CD4-positive, alpha-beta memory T cell (primary cell): ENCODE results near the gene ADGRG3. TPM values are rescaled to one million over a fixed set of nuclear protein-coding genes. Genes with fewer than 3 reads are reported as not detected.
A peak's percentile ranks its signal among the peaks of the same experiment; 100 is the strongest.

ENCODE experiments used
- CTCF ChIA-PET: fragments of 350-600 bp; sonication (Branson Sonifier 250); formaldehyde crosslinking; loops from one replicate; lab custom pipeline; 2021; ENCODE audit warnings: inconsistent platforms; ENCODE audit not compliant: partially characterized antibody; lab: Charles Lee
- POLR2A ChIA-PET: fragments of 350-600 bp; sonication (Branson Sonifier 250); formaldehyde crosslinking; loops from one replicate; lab custom pipeline; 2021; ENCODE audit not compliant: partially characterized antibody; lab: Charles Lee
- DNase-seq, 5 donors: peaks; one replicate each; pipeline versions ENCODE4 v3.0.0 to v3.0.0-alpha.2; 2020 to 2022; ENCODE audit warnings: mixed read lengths in 1 of 5
- H3K27ac ChIP-seq: one replicate; pipeline ENCODE4 v1.7.0; 2013; ENCODE audit warnings: low read depth, low read length
- H3K27me3 ChIP-seq: 2 replicates; pipeline ENCODE4 v1.7.0; 2013; ENCODE audit warnings: mild to moderate bottlenecking, low read length, moderate library complexity; ENCODE audit not compliant: insufficient read depth
- H3K36me3 ChIP-seq: 2 replicates; pipeline ENCODE4 v1.7.0; 2013; ENCODE audit warnings: mild to moderate bottlenecking, low read length, moderate library complexity; ENCODE audit not compliant: insufficient read depth
- H3K4me1 ChIP-seq: 2 replicates; pipeline ENCODE4 v1.7.0; 2013; ENCODE audit warnings: mild to moderate bottlenecking, low read length, moderate library complexity; ENCODE audit not compliant: insufficient read depth
- H3K4me3 ChIP-seq, 2 donors: one replicate each; pipeline ENCODE4 v1.7.0; 2013; ENCODE audit warnings: low read length in 2 of 2, mild to moderate bottlenecking in 1 of 2
- H3K9me3 ChIP-seq, 2 donors: one replicate each; pipeline ENCODE4 v1.7.0; 2013; ENCODE audit warnings: low read length in 2 of 2, control low read depth in 1 of 2; ENCODE audit not compliant: control insufficient read depth in 1 of 2
- H3K27ac Mint-ChIP-seq, 7 donors: one replicate each; pipeline ENCODE4 v1.8.0; 2020 to 2021; ENCODE audit warnings: mixed read lengths in 7 of 7, mild to moderate bottlenecking in 6 of 7, inconsistent platforms in 3 of 7, moderate library complexity in 3 of 7
- H3K27me3 Mint-ChIP-seq, 2 donors: one replicate each; pipeline ENCODE4 v1.8.0; 2020 to 2021; ENCODE audit warnings: mixed read lengths in 2 of 2
- H3K36me3 Mint-ChIP-seq, 2 donors: one replicate each; pipeline ENCODE4 v1.8.0; 2020 to 2021; ENCODE audit warnings: mixed read lengths in 2 of 2, inconsistent platforms in 1 of 2, mild to moderate bottlenecking in 1 of 2
- H3K4me1 Mint-ChIP-seq, 4 donors: one replicate each; pipeline ENCODE4 v1.8.0; 2020 to 2021; ENCODE audit warnings: mixed read lengths in 4 of 4, mild to moderate bottlenecking in 1 of 4
- H3K4me3 Mint-ChIP-seq, 8 donors: one replicate each; pipeline ENCODE4 v1.8.0; 2020 to 2021; ENCODE audit warnings: mixed read lengths in 8 of 8, mild to moderate bottlenecking in 7 of 8, moderate library complexity in 6 of 8, inconsistent platforms in 3 of 8
- H3K9me3 Mint-ChIP-seq, 8 donors: one replicate each; pipeline ENCODE4 v1.8.0; 2020 to 2021; ENCODE audit warnings: mixed read lengths in 8 of 8, mild to moderate bottlenecking in 5 of 8, inconsistent platforms in 3 of 8, moderate library complexity in 1 of 8
- intact Hi-C: fragments of 100-400 bp; cut with micrococcal nuclease; formaldehyde crosslinking; loops from one replicate; pipeline ENCODE4 v1.15.1; 2023
- polyA plus RNA-seq, 2 donors: library from polyadenylated mRNA; unstranded; fragments of 300-500 nt; fragmentation: Illumina TruSeq; gene quantifications; one replicate each; pipeline ENCODE4 v1.2.3, GENCODE V29; 2021
- total RNA-seq, 2 experiments: library from RNA; stranded (reverse); gene quantifications; one replicate each; pipeline ENCODE4 v1.2.3, GENCODE V29; 2021

The ADGRG3 gene
- total and polyA plus RNA-seq, 4 experiments from 2014 or later = not detected

DNA sequence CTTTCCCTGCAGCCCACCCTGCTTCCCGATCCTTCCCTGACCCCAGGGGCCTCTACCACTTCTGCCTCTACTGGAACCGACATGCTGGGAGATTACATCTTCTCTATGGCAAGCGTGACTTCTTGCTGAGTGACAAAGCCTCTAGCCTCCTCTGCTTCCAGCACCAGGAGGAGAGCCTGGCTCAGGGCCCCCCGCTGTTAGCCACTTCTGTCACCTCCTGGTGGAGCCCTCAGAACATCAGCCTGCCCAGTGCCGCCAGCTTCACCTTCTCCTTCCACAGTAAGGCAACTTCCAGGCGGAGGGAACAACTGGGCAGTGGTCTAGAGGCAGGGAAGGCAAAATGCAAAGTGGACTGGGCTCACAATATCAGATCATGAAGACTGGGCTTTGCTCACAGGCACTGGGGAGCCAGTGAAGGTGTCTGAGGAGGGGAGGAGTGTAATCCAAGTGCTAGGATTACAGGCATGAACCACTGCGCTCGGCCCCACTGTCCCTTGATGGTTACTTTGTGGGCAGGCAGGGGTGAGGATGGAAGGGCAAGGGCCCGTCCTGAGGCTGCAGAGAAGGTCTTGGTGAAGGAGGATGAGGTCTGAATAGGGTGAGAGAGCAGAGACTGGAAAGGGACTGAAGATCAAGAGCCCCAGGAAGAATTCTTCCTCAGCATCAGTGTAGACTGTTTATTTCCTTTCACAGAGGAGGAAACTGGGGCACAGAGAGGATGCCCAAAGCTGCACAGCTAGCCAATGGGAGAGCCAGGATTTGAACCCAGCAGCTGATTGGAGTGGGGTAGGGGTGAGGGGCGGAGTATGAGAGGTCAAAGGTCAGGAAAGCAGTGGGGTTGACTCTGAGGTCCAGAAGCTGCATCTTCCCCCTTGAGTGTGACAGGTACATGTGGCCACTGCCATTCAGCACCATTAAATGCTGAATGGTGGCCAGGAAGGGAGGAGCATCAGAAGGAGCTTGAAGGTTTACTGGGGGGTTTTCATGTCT, 16.5 kb upstream of the ADGRG3 start:
- ChIA-PET CTCF (interaction anchor here (0.6 to 11.4 kb wide), 5 partner anchors 10 to 107 kb away, joined by 3 to 357 read pairs (median 6); no protein-coding TSS in a partner anchor), POLR2A (interaction anchor here (0.7 to 1.0 kb wide), 2 partner anchors 75 to 84 kb away, joined by 3 to 4 read pairs; partner anchors contain the start of gene KATNB1)
- DNase-seq = peak; percentile 27 to 58 (median 31)
- H3K36me3 ChIP-seq = no peaks in the 10 kb centered on the region
- H3K27ac ChIP-seq = no peak overlapping the region
- Mint-ChIP-seq H3K27ac (peak overlapping the region; percentile 2 to 91 (median 77)), H3K4me1 (peaks cover 17 to 42% (median 29%) of the 10 kb centered on the region in 4 donors), H3K36me3 (no peaks in the 10 kb centered on the region), H3K27me3 (no peaks in the 10 kb centered on the region), H3K4me3 (peak overlapping the region in 5 of 8 donors; percentile 0 to 60 (median 16)), H3K9me3 (no peaks in the 10 kb centered on the region)
- H3K4me1 ChIP-seq = peaks cover 38% of the 10 kb centered on the region
- H3K27me3 ChIP-seq = no peaks in the 10 kb centered on the region
- H3K4me3 ChIP-seq = no peak overlapping the region
- intact Hi-C loops = no loop called here
- no peaks in the 10 kb centered on the region for H3K9me3 ChIP-seq

DNA sequence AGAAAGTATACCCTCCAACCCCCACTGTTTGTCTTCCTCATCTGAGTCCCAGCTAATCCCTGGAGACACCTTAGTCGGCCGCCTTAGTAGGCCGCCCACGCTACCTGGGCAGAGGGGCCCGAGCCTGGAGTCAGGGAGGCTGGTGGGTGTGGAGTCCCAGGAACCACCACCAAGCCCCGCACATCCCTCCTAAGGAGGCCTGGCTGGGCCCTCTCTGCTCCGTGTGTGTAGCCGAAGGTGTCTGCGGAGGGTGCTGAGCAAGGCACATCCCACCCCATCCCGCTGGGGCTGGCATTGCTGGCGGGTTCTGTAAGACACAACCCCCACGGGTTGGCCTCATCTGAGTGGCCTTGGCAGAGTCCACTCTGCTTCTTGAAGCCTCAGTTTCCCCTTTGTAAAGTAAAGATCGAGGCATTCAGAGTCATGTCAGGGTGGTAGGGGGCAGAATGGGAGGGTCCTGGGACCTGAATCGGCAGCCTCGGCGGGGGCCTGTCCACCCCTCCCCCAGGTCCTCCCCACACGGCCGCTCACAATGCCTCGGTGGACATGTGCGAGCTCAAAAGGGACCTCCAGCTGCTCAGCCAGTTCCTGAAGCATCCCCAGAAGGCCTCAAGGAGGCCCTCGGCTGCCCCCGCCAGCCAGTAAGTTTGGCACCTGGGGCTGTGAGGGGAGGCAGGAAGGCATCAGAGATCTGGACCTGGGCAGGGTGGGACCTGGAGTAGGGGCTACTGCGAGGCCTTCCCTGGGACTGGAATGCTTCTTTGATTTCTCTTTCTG, 15.2 kb upstream of the ADGRG3 start:
- no peaks in the 10 kb centered on the region for H3K36me3 ChIP-seq
- DNase-seq = no peak
- no peaks in the 10 kb centered on the region for H3K27me3 ChIP-seq
- intact Hi-C loops = no loop called here
- ChIA-PET CTCF (interaction anchor here (0.7 to 11.4 kb wide), 5 partner anchors 12 to 76 kb away, joined by 3 to 357 read pairs (median 3); no protein-coding TSS in a partner anchor), POLR2A (no interaction called here)
- H3K27ac ChIP-seq = no peak overlapping the region
- Mint-ChIP-seq H3K27me3 (no peaks in the 10 kb centered on the region), H3K27ac (peak overlapping the region in 1 of 7 donors; percentile 23), H3K9me3 (no peaks in the 10 kb centered on the region), H3K4me3 (no peak overlapping the region), H3K36me3 (no peaks in the 10 kb centered on the region), H3K4me1 (peaks cover 16 to 36% (median 26%) of the 10 kb centered on the region in 4 donors)
- H3K4me1 ChIP-seq = peaks cover 42% of the 10 kb centered on the region
- no peaks in the 10 kb centered on the region for H3K9me3 ChIP-seq
- no peak overlapping the region for H3K4me3 ChIP-seq

DNA sequence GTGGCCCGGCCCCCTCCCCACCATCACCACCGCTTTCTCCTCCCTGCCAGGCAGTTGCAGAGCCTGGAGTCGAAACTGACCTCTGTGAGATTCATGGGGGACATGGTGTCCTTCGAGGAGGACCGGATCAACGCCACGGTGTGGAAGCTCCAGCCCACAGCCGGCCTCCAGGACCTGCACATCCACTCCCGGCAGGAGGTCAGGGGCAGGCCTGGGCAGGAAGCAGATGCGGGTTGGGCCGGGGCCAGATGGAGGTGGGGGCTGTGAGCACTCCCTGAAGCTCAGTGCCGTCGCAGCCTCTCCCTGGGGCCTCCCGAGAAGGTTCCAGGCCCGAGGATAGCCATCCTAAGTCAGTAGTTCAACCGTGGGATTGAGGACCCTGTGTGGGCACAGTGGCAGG, 14.2 kb upstream of the ADGRG3 start:
- H3K4me1 ChIP-seq = peaks cover 33% of the 10 kb centered on the region
- intact Hi-C loops = no loop called here
- Mint-ChIP-seq H3K27ac (peak overlapping the region in 1 of 7 donors; percentile 42), H3K4me1 (peaks cover 14 to 27% (median 20%) of the 10 kb centered on the region in 4 donors), H3K4me3 (no peak overlapping the region), H3K9me3 (no peaks in the 10 kb centered on the region), H3K36me3 (no peaks in the 10 kb centered on the region), H3K27me3 (no peaks in the 10 kb centered on the region)
- DNase-seq = no peak
- no peaks in the 10 kb centered on the region for H3K36me3 ChIP-seq
- H3K27ac ChIP-seq = no peak overlapping the region
- CTCF ChIA-PET = interaction anchor here (1.6 to 11.4 kb wide), 2 partner anchors 58 to 77 kb away, joined by 3 to 357 read pairs; no protein-coding TSS in a partner anchor
- no peak overlapping the region for H3K4me3 ChIP-seq
- no peaks in the 10 kb centered on the region for H3K27me3 ChIP-seq
- H3K9me3 ChIP-seq = no peaks in the 10 kb centered on the region
- POLR2A ChIA-PET = interaction anchor here (1.0 kb wide), 1 partner anchor 62 kb away, joined by 3 read pairs; no protein-coding TSS in a partner anchor

DNA sequence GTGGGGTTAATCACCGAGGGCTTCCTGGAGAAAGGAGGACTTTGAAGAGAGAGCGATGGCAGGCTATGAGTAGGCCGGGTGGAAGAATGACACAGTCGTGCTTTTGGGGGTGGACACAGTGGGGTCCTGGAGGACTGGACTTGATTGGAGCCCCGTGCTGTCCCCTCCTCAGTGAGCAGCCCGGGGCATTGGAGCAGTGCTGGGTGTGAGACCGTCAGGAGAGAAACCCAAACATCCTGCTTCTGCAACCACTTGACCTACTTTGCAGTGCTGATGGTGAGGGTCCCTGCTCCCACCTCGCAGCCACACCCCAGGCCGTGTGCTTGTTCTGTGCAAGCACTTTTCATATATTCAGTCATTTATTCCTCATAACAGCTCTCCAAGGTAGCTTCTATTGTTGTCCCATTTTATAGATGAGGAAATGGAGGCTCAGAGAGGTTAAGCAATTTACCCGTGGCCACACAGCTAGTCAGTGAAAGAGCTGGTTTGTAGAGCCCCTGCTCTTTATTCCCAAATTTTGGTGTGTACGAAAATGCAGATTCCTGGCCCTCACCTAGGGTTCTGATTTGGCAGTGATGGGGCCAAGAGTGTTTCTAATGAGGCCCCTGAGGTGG, 11.7 kb upstream of the ADGRG3 start:
- no peak overlapping the region for H3K4me3 ChIP-seq
- ChIA-PET CTCF (no interaction called here), POLR2A (no interaction called here)
- H3K27me3 ChIP-seq = no peaks in the 10 kb centered on the region
- DNase-seq = no peak
- no peaks in the 10 kb centered on the region for H3K9me3 Mint-ChIP-seq
- peak overlapping the region in 4 of 8 donors; percentile 9 to 49 (median 32) for H3K4me3 Mint-ChIP-seq
- H3K4me1 ChIP-seq = peaks cover 25% of the 10 kb centered on the region
- peak overlapping the region in 3 of 7 donors; percentile 38 to 83 (median 74) for H3K27ac Mint-ChIP-seq
- H3K27ac ChIP-seq = no peak overlapping the region
- no peaks in the 10 kb centered on the region for H3K9me3 ChIP-seq
- no peaks in the 10 kb centered on the region for H3K27me3 Mint-ChIP-seq
- intact Hi-C loops = no loop called here
- H3K36me3 Mint-ChIP-seq = no peaks in the 10 kb centered on the region
- H3K4me1 Mint-ChIP-seq = peaks cover 11 to 21% (median 15%) of the 10 kb centered on the region in 4 donors
- no peaks in the 10 kb centered on the region for H3K36me3 ChIP-seq

DNA sequence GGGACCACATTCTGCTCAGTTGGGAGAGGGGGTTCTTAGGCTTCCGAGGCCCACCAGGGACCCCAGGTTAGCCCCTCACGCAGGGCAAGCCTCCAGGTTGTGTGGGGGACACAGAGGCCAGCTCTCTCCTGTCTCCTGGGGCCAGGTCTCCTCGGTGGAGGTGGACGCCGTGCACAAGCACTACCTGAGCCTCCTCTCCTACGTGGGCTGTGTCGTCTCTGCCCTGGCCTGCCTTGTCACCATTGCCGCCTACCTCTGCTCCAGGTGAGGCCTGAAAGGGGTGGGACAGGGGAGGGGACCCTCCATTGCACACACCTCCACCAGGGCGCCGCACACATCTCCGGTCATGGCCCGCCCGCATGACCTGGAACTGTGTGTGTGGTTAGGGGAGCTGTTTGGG, 10.9 kb upstream of the ADGRG3 start:
- no peaks in the 10 kb centered on the region for H3K9me3 Mint-ChIP-seq
- H3K4me3 Mint-ChIP-seq = no peak overlapping the region
- H3K27me3 Mint-ChIP-seq = no peaks in the 10 kb centered on the region
- ChIA-PET POLR2A (no interaction called here), CTCF (no interaction called here)
- H3K36me3 Mint-ChIP-seq = no peaks in the 10 kb centered on the region
- Histone ChIP-seq H3K27ac (no peak overlapping the region), H3K27me3 (no peaks in the 10 kb centered on the region), H3K4me3 (no peak overlapping the region), H3K36me3 (no peaks in the 10 kb centered on the region), H3K9me3 (no peaks in the 10 kb centered on the region), H3K4me1 (peaks cover 17% of the 10 kb centered on the region)
- H3K4me1 Mint-ChIP-seq = peaks cover 3 to 14% (median 8%) of the 10 kb centered on the region in 4 donors
- H3K27ac Mint-ChIP-seq = no peak overlapping the region
- no peak for DNase-seq
- intact Hi-C loops = no loop called here

DNA sequence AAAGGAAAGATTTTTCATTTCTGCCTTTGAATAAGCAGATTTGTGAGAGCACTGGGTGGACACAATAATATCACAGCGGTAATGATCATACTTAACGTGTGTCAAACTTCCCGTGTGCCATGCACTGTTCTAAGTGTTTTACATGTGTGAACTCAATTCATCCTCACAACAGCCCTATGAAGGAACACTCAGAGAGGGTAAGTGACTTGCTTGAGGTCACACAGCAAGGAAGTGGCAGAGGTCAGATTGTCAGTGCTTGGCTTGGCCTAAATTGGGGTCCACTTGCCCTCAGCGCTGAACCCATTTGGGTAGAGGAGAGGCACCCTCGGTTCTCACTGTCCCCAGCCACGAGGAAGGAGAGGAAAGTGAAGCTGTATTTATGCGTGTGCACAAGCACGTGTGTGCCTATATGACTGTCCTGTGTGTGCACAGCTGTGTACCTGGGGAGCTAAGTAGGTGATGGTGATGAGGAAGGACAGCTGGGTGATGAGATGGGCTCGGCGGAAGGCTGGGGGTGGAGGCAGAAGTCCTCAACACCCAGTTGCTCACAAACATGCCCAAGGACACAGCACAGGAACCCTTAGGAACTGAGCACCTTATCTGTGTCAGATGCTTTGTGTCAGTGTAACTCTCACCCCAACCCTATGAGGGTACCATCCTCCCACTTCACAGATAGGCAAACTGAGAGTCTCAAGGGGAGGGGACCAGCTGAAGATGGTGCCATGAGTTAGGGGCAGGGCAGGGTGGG, 9.8 kb upstream of the ADGRG3 start:
- H3K4me1 Mint-ChIP-seq = peaks cover 2 to 11% (median 7%) of the 10 kb centered on the region in 4 donors
- no peak overlapping the region for H3K4me3 Mint-ChIP-seq
- Histone ChIP-seq H3K27me3 (no peaks in the 10 kb centered on the region), H3K27ac (no peak overlapping the region), H3K9me3 (no peaks in the 10 kb centered on the region), H3K4me3 (no peak overlapping the region), H3K36me3 (no peaks in the 10 kb centered on the region), H3K4me1 (peaks cover 15% of the 10 kb centered on the region)
- no peak for DNase-seq
- peak overlapping the region in 4 of 7 donors; percentile 17 to 54 (median 46) for H3K27ac Mint-ChIP-seq
- no peaks in the 10 kb centered on the region for H3K27me3 Mint-ChIP-seq
- ChIA-PET POLR2A (no interaction called here), CTCF (no interaction called here)
- H3K36me3 Mint-ChIP-seq = no peaks in the 10 kb centered on the region
- H3K9me3 Mint-ChIP-seq = no peaks in the 10 kb centered on the region
- intact Hi-C loops = no loop called here
